Endothelial cell (in vitro differentiated cells): ENCODE measurements around the gene ATXN1L. TPM values are rescaled to one million over a fixed set of nuclear protein-coding genes. Genes with fewer than 3 reads are reported as not detected.
A peak's percentile ranks its signal among the peaks of the same experiment; 100 is the strongest.

Experiments
- DNase-seq: peaks from one replicate; pipeline ENCODE4 v3.0.0; 2021; ENCODE audit warnings: low spot score
- H3K27ac Mint-ChIP-seq: one replicate; pipeline ENCODE4 v1.8.0; 2021; ENCODE audit warnings: mixed read lengths, inconsistent platforms; ENCODE audit not compliant: unreplicated experiment
- H3K27me3 Mint-ChIP-seq: one replicate; pipeline ENCODE4 v1.8.0; 2021; ENCODE audit warnings: mild to moderate bottlenecking, moderate library complexity, mixed read lengths, inconsistent platforms; ENCODE audit not compliant: unreplicated experiment
- H3K36me3 Mint-ChIP-seq: one replicate; pipeline ENCODE4 v1.8.0; 2021; ENCODE audit warnings: mild to moderate bottlenecking, low read depth, mixed read lengths, inconsistent platforms; ENCODE audit not compliant: unreplicated experiment
- H3K4me1 Mint-ChIP-seq: one replicate; pipeline ENCODE4 v1.8.0; 2021; ENCODE audit warnings: mild to moderate bottlenecking, mixed read lengths, inconsistent platforms; ENCODE audit not compliant: unreplicated experiment
- H3K4me3 Mint-ChIP-seq: one replicate; pipeline ENCODE4 v1.8.0; 2021; ENCODE audit warnings: mild to moderate bottlenecking, mixed read lengths, inconsistent platforms; ENCODE audit not compliant: unreplicated experiment
- H3K9me3 Mint-ChIP-seq: one replicate; pipeline ENCODE4 v1.8.0; 2021; ENCODE audit warnings: mixed read lengths, inconsistent platforms; ENCODE audit not compliant: unreplicated experiment
- long read RNA-seq: library from polyadenylated mRNA; unstranded; transcript quantifications from one replicate; pipeline ENCODE4 v2.0.0, GENCODE V29; 2020; ENCODE audit not compliant: unreplicated experiment
- total RNA-seq: library from RNA; stranded (reverse); fragmentation: NEBNext Ultra II Directional; extraction: Animal tissue kit (Norgen Biotek cat#: 25700); gene quantifications from one replicate; pipeline ENCODE4 v1.2.1, GENCODE V29; 2021; ENCODE audit not compliant: unreplicated experiment
- TF ChIP-seq, protein P1 (sequence below): fragments of 200-600 bp; sonication (generic); IDR thresholded peaks from one replicate; pipeline ENCODE4 v1.5.0; 2021; ENCODE audit warnings: antibody characterized with exemption; ENCODE audit not compliant: unreplicated experiment

The ATXN1L gene, protein sequence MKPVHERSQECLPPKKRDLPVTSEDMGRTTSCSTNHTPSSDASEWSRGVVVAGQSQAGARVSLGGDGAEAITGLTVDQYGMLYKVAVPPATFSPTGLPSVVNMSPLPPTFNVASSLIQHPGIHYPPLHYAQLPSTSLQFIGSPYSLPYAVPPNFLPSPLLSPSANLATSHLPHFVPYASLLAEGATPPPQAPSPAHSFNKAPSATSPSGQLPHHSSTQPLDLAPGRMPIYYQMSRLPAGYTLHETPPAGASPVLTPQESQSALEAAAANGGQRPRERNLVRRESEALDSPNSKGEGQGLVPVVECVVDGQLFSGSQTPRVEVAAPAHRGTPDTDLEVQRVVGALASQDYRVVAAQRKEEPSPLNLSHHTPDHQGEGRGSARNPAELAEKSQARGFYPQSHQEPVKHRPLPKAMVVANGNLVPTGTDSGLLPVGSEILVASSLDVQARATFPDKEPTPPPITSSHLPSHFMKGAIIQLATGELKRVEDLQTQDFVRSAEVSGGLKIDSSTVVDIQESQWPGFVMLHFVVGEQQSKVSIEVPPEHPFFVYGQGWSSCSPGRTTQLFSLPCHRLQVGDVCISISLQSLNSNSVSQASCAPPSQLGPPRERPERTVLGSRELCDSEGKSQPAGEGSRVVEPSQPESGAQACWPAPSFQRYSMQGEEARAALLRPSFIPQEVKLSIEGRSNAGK
- 34.4 TPM for total RNA-seq
- long read RNA-seq = 0 reads

DNA sequence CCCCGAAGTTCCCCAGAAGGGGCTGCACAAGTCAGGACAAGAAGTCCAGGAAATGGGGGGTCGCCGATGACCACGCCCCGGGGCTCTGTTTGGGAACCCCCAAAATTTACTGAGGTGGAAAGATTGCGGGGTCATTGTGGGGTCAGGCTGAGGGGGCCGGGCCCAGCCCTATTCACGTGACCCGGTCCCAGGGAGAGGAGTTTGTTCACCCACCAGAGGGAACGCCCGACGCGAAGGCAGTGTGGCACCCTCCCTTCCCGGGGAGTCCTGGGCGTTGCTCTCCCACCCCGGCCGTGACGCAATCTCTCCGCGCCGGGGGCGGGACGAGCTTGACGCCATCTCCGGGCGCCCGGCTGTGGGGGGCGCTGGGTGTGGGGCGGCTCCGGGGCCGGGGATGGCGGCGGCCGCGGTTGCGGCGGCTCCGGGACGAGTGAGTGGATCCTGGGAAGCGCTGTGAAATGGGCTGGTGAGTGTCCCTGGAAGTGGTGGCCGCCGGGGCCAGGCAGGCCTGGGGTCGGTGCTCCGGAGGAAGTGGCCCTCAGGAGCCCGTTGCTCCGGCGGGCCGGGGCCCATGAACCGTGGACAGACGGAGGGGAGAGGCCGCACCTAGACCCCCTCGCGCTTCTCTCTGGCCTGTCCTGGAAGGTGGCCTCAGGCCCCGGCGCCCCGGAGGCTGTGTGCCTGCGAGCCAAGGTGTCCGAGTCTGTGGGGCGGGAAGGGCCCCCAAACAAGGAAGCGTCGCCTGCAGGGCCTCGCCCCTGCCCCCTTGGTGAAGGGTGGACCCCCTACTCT is at the start of gene ATXN1L:
Gene ATXN1L (plus strand): TSS at position 338 of the 792 bp plus-strand sequence. CDS start 3,765 bp downstream, outside the sequence.
- peak; percentile 94 for DNase-seq
- H3K27ac Mint-ChIP-seq = peak within 1 kb of the TSS; percentile 94
- peaks cover 11% of the 10 kb centered on the region for H3K4me1 Mint-ChIP-seq
- TF ChIP-seq, protein P1, sequence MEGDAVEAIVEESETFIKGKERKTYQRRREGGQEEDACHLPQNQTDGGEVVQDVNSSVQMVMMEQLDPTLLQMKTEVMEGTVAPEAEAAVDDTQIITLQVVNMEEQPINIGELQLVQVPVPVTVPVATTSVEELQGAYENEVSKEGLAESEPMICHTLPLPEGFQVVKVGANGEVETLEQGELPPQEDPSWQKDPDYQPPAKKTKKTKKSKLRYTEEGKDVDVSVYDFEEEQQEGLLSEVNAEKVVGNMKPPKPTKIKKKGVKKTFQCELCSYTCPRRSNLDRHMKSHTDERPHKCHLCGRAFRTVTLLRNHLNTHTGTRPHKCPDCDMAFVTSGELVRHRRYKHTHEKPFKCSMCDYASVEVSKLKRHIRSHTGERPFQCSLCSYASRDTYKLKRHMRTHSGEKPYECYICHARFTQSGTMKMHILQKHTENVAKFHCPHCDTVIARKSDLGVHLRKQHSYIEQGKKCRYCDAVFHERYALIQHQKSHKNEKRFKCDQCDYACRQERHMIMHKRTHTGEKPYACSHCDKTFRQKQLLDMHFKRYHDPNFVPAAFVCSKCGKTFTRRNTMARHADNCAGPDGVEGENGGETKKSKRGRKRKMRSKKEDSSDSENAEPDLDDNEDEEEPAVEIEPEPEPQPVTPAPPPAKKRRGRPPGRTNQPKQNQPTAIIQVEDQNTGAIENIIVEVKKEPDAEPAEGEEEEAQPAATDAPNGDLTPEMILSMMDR = no peak
- H3K4me3 Mint-ChIP-seq = peak within 1 kb of the TSS; percentile 96
- peaks cover 30% of the 10 kb centered on the region for H3K36me3 Mint-ChIP-seq
- H3K27me3 Mint-ChIP-seq = peaks cover 6% of the 10 kb centered on the region
- no peaks in the 10 kb centered on the region for H3K9me3 Mint-ChIP-seq

DNA sequence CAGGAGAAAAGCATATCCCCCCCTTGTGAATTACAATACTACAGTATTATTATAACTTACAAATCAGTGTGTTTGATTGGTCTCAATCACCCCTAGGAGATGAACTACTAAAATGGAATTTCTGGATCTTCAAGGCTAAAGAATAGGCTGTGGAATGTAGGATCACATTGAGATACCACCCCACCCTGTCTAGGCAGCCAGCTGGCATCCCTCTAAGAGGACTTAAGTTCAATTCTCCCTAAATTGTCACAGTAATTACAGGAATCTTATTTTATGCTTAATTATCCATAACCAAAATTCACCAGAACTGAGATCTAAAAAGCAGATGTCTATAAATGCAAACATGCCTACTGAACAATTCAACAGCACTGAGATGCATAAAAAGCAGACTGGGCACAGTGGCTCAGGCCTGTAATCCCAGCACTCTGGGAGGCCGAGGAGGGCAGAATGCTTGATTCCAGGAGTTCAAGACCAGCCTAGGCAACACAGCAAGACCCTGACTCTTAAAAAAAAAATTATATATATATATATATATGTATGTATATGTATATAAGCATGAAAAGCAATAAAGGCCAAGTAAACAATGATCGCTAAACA is 49.2 kb upstream of the ATXN1L start:
- DNase-seq = no peak
- Mint-ChIP-seq H3K27ac (no peak overlapping the region), H3K36me3 (no peaks in the 10 kb centered on the region), H3K27me3 (no peaks in the 10 kb centered on the region), H3K4me1 (peaks cover 15% of the 10 kb centered on the region), H3K4me3 (no peak overlapping the region), H3K9me3 (no peaks in the 10 kb centered on the region)
- TF ChIP-seq, protein P1 = no peak

DNA sequence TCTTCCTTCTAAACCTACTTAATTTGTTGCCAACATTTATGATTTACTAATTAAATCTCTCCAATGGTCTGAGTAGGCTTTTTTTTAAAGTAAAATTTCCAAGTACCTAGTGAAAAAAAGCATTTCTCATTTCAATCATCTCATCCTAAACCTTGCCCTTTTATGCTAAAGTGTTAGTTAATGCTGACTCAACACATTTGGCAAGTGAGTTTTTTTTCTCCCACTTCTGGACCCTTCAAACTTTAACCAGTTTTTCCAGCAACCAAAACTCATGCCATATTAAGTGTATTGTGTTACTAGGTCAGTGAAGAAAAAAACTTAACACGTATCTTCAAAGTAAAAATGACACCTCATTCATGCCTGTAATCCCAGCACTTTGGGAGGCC is 42.5 kb upstream of the ATXN1L start:
- Mint-ChIP-seq H3K4me1 (peaks cover 9% of the 10 kb centered on the region), H3K27me3 (peaks cover 7% of the 10 kb centered on the region), H3K9me3 (no peaks in the 10 kb centered on the region), H3K27ac (no peak overlapping the region), H3K36me3 (peaks cover 5% of the 10 kb centered on the region), H3K4me3 (no peak overlapping the region)
- TF ChIP-seq, protein P1 = no peak
- DNase-seq = no peak

DNA sequence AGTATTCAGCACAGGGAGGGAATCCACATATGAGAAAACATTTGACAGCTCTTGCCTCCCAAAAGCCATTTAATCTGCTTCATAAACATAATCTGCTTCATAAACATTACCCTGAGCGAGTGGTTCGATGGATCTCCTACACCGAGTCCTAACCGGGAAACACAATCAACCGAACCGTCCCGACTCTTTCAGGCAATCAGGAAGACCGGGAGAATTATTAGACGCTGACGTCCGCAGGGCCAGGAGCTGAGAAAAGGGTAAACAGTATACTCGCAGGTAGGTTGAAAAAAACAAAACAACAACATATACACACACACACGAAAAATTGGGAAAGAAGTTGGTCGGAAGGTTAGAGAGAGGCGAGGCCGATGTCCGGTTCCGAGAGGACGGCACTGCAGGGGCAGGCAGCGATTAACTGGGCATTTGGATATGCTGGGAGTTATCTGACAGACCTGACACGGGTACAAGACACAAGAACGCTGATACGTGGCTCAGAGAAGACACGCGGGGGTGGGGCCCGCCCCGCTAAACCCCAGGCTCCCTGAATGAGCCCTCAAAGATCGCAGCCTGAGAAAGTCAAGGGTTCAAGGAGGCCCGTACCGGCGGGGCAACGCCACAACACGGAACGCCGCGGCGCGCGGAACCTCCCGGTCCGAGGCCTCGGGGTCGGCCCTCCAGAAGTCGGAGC is 37.7 kb upstream of the ATXN1L start:
- H3K9me3 Mint-ChIP-seq = no peaks in the 10 kb centered on the region
- peak overlapping the region; percentile 99 for H3K4me3 Mint-ChIP-seq
- H3K4me1 Mint-ChIP-seq = peaks cover 12% of the 10 kb centered on the region
- peaks cover 9% of the 10 kb centered on the region for H3K27me3 Mint-ChIP-seq
- peaks cover 5% of the 10 kb centered on the region for H3K36me3 Mint-ChIP-seq
- TF ChIP-seq, protein P1 = no peak
- peak; percentile 6 for DNase-seq
- H3K27ac Mint-ChIP-seq = peak overlapping the region; percentile 100
